SKM-1 treated with dmso at 0.1 percent for 144 hours (cell line): ENCODE data around the gene PTH1R.

Experiments
- DNase-seq: peaks from one replicate; lab custom pipeline; 2025; ENCODE audit not compliant: unreplicated experiment; lab: John Stamatoyannopoulos, UW

PTH1R gene

GRCh38 chr3:46863261-46863782, 14.2 kb upstream of the PTH1R start, which contains the start of gene MYL3:
TSS of gene MYL3 (minus strand) at chr3:46863444. CDS start at chr3:46863390, 54 bp downstream.
- no peak for DNase-seq

- no peak for DNase-seq
Observed at GRCh38 chr3:46864061-46864881, 13.2 kb upstream of the PTH1R start.

DNA sequence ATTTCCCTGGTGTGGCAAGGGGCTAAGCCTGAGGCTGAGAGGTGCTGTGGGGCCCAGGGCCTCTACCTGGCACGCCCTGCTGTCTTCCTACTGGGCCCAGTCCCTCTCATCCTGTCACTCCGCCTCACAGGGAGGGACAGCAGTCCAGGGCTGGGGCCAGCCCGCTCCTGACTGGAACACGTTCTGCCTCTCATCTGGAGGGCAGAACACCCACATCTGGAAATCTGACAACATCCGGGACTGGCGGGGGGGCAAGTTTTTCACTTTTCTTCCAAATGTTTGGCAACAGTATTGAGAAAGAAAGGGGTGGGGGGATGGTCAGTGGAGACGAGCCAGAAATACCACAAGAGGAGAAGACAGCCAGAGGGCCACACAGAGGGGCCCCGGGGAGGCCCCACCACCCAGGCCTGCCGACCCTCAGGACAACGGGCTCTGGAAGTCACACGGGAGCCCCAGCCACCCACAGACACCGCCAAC, 12.5 kb upstream of the PTH1R start:
- DNase-seq, result peak; percentile 24

DNA sequence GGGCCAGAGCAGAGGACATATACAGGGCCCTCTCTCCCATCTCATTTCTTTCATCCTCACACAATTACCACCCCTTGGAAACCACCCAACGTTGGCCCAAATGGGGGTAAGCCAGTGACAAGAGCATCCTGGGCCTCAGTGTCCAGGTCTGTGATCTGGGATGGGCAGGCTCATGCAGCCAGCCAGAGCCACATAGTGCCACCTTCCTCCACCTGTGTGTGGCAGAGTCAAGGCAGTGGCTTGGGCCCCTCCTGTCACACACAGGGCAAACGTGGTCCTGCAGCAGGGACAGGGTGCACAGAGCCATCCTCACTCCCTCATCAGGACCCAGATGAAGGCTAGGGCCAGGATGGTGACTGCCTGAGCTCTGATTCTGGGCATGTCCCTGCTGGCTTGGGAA, 12.0 kb upstream of the PTH1R start:
- no peak for DNase-seq

GRCh38 chr3:46866032-46866595, 11.4 kb upstream of the PTH1R start:
- no peak for DNase-seq

GRCh38 chr3:46866720-46867549, 10.6 kb upstream of the PTH1R start:
- peak; percentile 16 for DNase-seq

- no peak for DNase-seq
Observed at GRCh38 chr3:46867550-46867898, 10.0 kb upstream of the PTH1R start.

GRCh38 chr3:46868287-46868686, 9.2 kb upstream of the PTH1R start:
- DNase-seq, result no peak

GRCh38 chr3:46868948-46869347, 8.6 kb upstream of the PTH1R start:
- no peak for DNase-seq

DNA sequence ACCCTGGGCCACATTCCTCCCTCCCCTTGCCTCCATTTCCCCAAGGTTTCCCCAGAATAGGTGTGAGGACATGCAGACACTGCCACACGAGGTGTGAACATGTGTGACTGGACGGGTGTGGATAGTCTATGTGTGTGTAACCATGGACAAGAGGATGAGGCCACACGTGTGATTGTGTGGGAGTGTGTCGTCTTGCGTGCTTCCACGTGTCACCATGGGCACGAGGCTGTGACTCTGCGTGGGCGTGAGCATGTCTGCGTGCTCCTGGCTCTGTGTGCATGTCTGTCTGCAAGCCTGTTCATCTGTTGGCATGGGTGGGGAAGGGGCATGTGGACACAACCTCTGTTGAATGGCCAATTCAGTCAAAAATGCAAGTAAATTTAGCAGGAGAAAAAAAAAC, 8.1 kb upstream of the PTH1R start:
- no peak for DNase-seq

- no peak for DNase-seq
Observed at GRCh38 chr3:46870651-46871050, 6.9 kb upstream of the PTH1R start.

DNA sequence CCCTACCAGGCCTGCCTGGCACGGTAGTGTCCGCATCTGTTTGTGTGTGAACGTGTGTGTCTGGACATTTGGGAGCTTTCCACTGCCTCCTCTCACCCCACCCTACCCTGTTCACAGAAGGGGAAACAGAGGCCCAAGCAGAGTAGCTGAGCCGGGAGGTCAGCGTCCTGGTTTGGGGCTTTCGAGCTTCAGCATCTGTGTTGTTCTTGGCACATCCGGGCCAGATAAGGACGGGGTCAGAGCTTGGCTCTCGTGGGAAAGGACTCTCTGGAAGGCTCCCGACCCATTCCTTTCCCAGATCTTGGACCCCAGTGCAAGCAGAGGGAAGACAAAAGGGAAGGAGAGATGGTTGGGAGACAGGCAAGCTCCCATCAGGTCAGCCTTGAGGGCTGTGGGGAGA, 6.3 kb upstream of the PTH1R start:
- no peak for DNase-seq

GRCh38 chr3:46873521-46873920, 4.0 kb upstream of the PTH1R start:
- DNase-seq, result no peak

DNA sequence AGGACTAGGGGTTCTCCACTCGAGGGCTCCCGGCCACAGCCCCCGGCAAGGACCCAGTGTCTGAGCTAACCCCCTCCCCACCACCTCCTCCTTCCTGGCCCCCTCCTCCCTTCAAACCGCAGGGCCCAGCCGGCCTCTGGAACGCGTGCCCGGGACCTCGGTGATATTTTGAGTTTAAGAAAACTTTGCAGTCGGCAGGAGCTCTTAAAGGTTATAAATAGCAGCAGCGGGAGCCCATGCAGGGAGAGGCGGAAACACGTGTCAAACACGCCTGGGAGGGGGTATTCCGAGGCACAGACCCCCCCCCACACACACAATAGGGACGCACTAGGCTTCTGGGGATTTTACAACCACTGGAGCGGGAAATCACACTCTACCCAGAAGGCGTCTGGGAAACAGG, 3.1 kb upstream of the PTH1R start:
- no peak for DNase-seq

GRCh38 chr3:46875560-46875959, 2.0 kb upstream of the PTH1R start:
- no peak for DNase-seq

- no peak for DNase-seq
Observed at GRCh38 chr3:46876313-46877300, 914 bp upstream of the PTH1R start.

GRCh38 chr3:46878781-46879436, 1.4 kb downstream of the PTH1R start:
- no peak for DNase-seq

- no peak for DNase-seq
Observed at GRCh38 chr3:46880884-46881595, 3.5 kb downstream of the PTH1R start.
